ENCODE measurements around the gene FGD3. TPM values are rescaled to one million over a fixed set of nuclear protein-coding genes. Genes with fewer than 3 reads are reported as not detected.
A peak's percentile ranks its signal among the peaks of the same experiment; 100 is the strongest.

The FGD3 gene
- total RNA-seq, 6 experiments from 2014 or later, result not detected

DNA sequence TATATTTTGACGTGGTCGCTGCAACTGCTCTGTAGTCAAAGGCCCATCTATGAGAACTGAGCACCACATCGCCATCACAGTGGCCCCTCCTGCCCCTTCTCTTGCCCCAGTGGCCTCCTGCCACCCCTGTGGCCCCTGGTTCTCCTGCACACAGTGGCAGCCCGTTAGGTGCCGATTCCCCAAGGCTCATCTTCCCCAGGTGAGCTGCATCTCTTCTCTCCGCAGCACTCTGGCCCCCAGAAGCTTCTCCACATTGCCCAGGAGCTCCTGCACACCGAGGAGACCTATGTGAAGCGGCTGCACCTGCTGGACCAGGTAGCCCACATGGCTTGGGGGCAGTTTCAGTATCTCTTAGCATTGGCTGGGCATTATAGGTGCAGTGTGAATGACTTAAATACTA is 55.4 kb downstream of the FGD3 start:
- Mint-ChIP-seq H3K36me3 (ENCODE audit: low read depth) (no peaks in the 10 kb centered on the region), H3K4me1 (ENCODE audit: low read depth) (no peaks in the 10 kb centered on the region), H3K4me3 (no peak overlapping the region), H3K9me3 (no peaks in the 10 kb centered on the region), H3K27ac (no peak overlapping the region), H3K27me3 (ENCODE audit: insufficient read depth) (peaks cover 35% of the 10 kb centered on the region)
- no peak for DNase-seq
- TF ChIP-seq, protein P1, sequence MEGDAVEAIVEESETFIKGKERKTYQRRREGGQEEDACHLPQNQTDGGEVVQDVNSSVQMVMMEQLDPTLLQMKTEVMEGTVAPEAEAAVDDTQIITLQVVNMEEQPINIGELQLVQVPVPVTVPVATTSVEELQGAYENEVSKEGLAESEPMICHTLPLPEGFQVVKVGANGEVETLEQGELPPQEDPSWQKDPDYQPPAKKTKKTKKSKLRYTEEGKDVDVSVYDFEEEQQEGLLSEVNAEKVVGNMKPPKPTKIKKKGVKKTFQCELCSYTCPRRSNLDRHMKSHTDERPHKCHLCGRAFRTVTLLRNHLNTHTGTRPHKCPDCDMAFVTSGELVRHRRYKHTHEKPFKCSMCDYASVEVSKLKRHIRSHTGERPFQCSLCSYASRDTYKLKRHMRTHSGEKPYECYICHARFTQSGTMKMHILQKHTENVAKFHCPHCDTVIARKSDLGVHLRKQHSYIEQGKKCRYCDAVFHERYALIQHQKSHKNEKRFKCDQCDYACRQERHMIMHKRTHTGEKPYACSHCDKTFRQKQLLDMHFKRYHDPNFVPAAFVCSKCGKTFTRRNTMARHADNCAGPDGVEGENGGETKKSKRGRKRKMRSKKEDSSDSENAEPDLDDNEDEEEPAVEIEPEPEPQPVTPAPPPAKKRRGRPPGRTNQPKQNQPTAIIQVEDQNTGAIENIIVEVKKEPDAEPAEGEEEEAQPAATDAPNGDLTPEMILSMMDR (IDR thresholded peaks at IDR 0.05), result no peak

DNA sequence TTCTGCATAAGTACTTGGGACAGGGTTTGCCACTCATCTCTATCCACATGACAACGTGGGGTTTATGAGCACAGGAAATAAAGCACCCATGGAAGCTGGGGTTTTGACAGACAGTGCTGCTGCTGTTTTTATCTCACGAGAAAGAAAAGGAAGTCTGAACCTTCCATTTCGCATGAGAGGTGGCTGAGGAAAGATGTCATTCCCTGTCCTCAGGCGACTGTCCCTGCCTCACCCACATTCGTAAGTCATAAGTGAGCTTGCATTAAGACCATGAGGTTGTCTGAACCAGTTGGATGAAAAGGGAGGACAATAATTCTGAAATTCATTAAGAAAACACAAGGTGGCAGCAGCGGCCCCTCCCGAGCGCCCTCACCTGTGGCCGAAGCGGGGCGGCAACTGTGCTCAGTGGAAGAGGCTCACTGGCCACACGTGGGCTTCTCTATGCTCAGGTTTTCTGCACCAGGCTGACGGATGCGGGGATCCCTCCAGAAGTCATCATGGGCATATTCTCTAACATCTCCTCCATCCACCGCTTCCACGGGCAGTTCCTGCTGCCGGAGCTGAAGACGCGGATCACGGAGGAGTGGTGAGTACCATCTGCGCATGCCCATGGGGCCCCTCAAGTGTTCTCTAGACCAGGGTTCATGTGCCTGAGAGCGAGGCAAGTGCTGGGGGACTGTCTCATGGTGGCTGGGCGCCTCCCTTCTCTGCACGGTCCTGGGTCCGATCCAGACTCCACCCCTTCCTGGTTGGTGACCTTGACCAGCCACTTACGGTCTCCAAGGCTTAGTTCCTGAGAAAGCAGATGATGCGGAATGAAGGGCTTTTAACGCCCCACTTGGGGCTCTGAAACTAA is 56.5 kb downstream of the FGD3 start:
- peak; percentile 25 for DNase-seq
- Mint-ChIP-seq H3K27me3 (ENCODE audit: insufficient read depth) (peaks cover 30% of the 10 kb centered on the region), H3K4me3 (no peak overlapping the region), H3K36me3 (ENCODE audit: low read depth) (no peaks in the 10 kb centered on the region), H3K27ac (no peak overlapping the region), H3K9me3 (no peaks in the 10 kb centered on the region), H3K4me1 (ENCODE audit: low read depth) (no peaks in the 10 kb centered on the region)
- TF ChIP-seq, protein P1 (IDR thresholded peaks at IDR 0.05), result peak; percentile 81

DNA sequence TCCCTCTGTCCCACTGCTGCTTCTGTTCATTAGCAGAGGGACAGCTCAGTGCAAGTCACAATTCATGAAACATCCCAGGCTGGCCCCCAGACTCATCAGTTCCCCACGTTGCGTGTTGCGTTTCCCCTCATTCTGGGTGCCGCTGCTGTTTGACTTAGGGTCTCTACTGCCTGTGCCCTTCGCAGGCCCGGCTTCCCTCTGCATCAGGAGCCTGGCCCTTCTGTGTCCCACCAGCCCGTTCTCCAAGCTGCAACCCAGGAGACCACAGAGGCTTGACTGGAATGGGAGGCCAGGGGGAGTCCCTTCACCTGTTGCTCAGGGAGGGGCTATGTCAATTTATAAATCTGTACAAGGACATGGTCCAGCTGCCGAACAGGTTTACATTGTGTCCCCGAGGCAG is 57.2 kb downstream of the FGD3 start:
- Mint-ChIP-seq H3K9me3 (no peaks in the 10 kb centered on the region), H3K4me3 (no peak overlapping the region), H3K4me1 (ENCODE audit: low read depth) (no peaks in the 10 kb centered on the region), H3K36me3 (ENCODE audit: low read depth) (no peaks in the 10 kb centered on the region), H3K27me3 (ENCODE audit: insufficient read depth) (peaks cover 30% of the 10 kb centered on the region), H3K27ac (no peak overlapping the region)
- TF ChIP-seq, protein P1 (IDR thresholded peaks at IDR 0.05), result no peak
- DNase-seq, result no peak

DNA sequence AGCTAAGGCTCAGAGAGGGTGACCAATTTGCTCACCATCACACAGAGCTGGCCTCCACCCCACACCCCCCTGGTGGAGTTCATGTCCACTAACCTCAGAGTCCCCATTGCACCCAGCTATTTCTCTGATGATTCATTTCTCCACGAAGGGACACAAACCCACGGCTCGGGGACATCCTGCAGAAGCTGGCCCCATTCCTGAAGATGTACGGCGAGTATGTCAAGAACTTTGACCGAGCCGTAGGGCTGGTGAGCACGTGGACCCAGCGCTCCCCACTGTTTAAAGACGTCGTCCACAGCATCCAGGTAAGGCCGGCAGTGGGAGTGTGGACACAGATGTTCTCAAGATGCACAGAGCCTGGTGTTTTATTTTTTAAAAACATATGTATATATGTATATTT is 58.6 kb downstream of the FGD3 start:
- H3K4me1 Mint-ChIP-seq (ENCODE audit: low read depth), result no peaks in the 10 kb centered on the region
- TF ChIP-seq, protein P1 (IDR thresholded peaks at IDR 0.05), result no peak
- H3K4me3 Mint-ChIP-seq, result no peak overlapping the region
- peaks cover 36% of the 10 kb centered on the region for H3K27me3 Mint-ChIP-seq (ENCODE audit: insufficient read depth)
- H3K27ac Mint-ChIP-seq, result no peak overlapping the region
- no peaks in the 10 kb centered on the region for H3K36me3 Mint-ChIP-seq (ENCODE audit: low read depth)
- no peaks in the 10 kb centered on the region for H3K9me3 Mint-ChIP-seq
- DNase-seq, result no peak

DNA sequence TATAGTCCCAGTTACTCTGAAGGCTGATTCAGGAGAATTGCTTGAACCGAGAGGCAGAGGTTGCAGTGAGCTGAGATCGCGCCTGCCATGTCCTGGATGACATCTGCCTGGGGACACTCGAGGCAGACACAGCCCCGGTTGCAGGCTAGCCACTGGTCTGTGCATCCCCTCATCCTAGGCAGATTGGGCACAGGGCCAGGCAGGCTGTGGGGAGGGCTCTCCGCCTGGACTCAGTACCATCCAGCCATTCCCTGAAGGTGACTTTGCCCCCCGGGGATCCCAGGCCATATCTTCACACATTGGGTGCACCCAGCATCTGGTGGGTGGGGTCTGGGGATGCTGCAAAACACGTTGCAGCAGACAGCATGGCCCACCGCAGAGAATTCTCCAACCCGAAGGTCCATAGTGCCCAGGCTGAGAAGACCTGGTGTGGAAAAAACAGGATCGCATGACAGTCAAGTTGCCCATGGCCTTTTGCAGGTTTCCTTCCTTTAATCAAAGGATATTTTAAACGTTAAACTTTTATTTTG is 60.3 kb downstream of the FGD3 start:
- DNase-seq, result no peak
- no peak overlapping the region for H3K4me3 Mint-ChIP-seq
- TF ChIP-seq, protein P1 (IDR thresholded peaks at IDR 0.05), result no peak
- H3K27ac Mint-ChIP-seq, result no peak overlapping the region
- no peaks in the 10 kb centered on the region for H3K36me3 Mint-ChIP-seq (ENCODE audit: low read depth)
- H3K9me3 Mint-ChIP-seq, result no peaks in the 10 kb centered on the region
- no peaks in the 10 kb centered on the region for H3K4me1 Mint-ChIP-seq (ENCODE audit: low read depth)
- peaks cover 33% of the 10 kb centered on the region for H3K27me3 Mint-ChIP-seq (ENCODE audit: insufficient read depth)
